HCT116 (cell line): ENCODE data around the gene SH3RF2.

Source experiments
- EZH2 ChIP-seq: fragments of 200-600 bp; sonication (generic); IDR thresholded peaks from 2 replicates; pipeline ENCODE4 v1.6.1; 2017; ENCODE audit warnings: antibody characterized with exemption, mixed run types
- EZH2phosphoT487 ChIP-seq: fragments of 200-600 bp; IDR thresholded peaks from 2 replicates; pipeline ENCODE4 v1.6.1; 2018; ENCODE audit warnings: antibody characterized with exemption, borderline replicate concordance
- POLR2A ChIP-seq: IDR thresholded peaks from 2 replicates; pipeline ENCODE4 v1.7.0; 2011; ENCODE audit warnings: borderline replicate concordance; ENCODE audit not compliant: insufficient read depth, insufficient read length; ENCODE audit errors: extremely low read depth
- ZFX ChIP-seq: fragments of 450-650 bp; IDR thresholded peaks from 2 replicates; pipeline ENCODE4 v1.6.1; 2017
- TF ChIP-seq, protein P1 (sequence below): IDR thresholded peaks from 2 replicates; pipeline ENCODE4 v1.6.1; 2012
- TF ChIP-seq, protein P2 (sequence below), 3 experiments: fragments of 200-600 bp in 1 of 3; sonication (generic) in 1 of 3; IDR thresholded peaks in 2 of 3; conservative IDR thresholded peaks in 1 of 3; 2 replicates each; pipeline ENCODE4 v1.5.1; 2012 to 2017; ENCODE audit warnings: low read depth in 2 of 3, low read length in 2 of 3, antibody characterized with exemption in 1 of 3, borderline replicate concordance in 1 of 3, control low read depth in 1 of 3, mild to moderate bottlenecking in 1 of 3, mixed read lengths in 1 of 3, mixed run types in 1 of 3, moderate library complexity in 1 of 3; ENCODE audit not compliant: insufficient read depth in 1 of 3

DNA sequence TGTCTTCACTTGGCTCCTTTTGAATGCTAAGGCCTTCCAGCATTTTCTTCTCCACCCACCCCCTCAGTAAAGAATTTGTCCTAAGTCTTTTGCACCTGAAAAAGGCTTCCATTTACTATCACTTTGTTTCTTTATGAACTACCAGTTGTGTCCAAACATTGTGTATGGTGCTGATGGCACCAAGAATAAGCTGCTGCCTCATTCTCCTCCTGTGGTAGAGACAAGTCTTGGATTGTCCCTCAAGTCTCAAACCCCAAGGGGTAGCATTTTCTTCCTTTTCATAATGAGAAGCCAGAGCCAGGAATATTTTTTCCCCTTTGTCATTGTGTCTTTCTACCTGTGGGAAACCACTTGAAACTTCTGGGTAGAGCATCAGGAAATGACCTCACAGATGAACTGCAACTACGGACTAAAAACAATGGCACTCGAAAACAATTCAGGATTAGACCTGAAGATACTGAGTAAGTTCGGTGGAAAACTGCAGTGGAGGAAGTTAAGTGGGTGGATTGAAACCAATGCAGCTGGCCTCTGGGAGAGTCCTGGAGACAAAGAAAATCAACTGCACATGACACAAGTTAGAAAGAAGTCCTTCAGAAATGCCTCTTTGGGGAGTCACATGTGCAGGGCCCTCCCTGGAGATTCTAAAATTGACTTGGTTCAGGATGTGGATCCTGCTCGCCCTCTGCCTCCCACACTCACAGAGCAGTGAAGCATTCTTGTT is 80.5 kb downstream of the SH3RF2 start:
- TF ChIP-seq, protein P1, sequence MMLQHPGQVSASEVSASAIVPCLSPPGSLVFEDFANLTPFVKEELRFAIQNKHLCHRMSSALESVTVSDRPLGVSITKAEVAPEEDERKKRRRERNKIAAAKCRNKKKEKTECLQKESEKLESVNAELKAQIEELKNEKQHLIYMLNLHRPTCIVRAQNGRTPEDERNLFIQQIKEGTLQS, result no peak
- TF ChIP-seq, protein P2, sequence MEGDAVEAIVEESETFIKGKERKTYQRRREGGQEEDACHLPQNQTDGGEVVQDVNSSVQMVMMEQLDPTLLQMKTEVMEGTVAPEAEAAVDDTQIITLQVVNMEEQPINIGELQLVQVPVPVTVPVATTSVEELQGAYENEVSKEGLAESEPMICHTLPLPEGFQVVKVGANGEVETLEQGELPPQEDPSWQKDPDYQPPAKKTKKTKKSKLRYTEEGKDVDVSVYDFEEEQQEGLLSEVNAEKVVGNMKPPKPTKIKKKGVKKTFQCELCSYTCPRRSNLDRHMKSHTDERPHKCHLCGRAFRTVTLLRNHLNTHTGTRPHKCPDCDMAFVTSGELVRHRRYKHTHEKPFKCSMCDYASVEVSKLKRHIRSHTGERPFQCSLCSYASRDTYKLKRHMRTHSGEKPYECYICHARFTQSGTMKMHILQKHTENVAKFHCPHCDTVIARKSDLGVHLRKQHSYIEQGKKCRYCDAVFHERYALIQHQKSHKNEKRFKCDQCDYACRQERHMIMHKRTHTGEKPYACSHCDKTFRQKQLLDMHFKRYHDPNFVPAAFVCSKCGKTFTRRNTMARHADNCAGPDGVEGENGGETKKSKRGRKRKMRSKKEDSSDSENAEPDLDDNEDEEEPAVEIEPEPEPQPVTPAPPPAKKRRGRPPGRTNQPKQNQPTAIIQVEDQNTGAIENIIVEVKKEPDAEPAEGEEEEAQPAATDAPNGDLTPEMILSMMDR (IDR thresholded peaks at IDR 0.05 in 2 of 3, conservative IDR thresholded peaks at IDR 0.05 in 1 of 3; ENCODE audit: borderline replicate concordance in 1 of 3, insufficient read depth in 1 of 3, low read depth in 2 of 3, low read length in 2 of 3), result no peak
- TF ChIP-seq POLR2A (no peak), EZH2phosphoT487 (no peak), EZH2 (no peak), ZFX (no peak)
